ENCODE measurements around the gene SOX21.

SOX21 gene

DNA sequence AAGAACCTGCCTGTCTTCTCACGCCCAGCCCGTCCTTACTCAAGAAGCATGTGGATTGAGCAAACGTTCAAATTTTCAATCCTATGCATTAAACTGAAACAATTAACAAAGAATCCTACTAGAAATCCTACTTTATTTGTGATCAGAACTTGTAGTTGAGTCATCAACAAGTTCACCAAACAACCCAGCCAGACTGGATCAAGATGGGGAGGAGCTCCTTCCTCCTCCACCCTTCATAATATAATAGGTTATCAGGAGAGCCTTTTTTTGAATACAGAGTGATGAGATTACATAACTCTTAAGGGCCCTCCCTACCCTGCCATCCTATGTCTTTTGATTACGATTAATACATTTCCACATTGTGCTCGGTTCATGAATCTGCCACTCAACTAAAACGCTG lies 32.7 kb downstream of the SOX21 start:
- no peak for DNase-seq (ENCODE audit: low read depth in 2 of 2)

DNA sequence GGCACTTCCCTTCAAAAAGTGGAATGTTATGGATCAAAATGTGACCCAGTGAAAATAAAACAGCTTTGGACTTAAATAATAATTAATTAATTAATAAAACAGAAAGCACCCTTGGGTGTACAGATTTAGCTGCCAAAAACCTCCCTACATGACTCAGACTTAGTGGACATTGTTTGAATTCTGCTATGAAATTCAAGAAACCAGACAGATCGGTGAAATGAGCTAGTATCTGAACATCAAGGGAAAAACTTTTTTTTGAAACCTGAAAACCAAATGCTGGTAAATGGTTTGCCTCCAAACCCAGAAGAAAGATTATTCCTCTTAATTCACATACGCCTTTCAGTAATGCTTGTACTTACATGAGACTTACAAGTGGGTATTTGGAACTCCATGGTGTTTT lies 33.5 kb downstream of the SOX21 start:
- DNase-seq (ENCODE audit: low read depth in 2 of 2), result no peak

DNA sequence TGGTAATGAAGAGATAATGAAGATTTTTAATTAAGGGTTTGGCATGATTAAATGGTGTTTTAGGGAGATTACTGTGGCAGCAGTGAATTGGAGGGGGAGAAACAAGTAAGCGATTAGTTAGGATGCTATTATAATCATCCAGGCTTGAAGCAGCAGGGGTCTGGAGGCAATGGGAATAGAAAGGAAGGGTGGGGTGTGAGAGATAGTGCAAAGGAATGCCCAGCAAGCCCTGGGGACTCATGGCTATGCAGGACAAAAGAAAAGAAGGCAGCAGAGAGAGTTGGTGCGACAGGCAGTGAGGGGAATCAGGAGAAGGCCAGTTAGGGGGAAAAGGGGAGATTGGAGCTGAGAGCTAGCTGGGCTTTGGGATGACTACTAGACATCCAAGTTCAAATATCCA lies 34.5 kb downstream of the SOX21 start:
- DNase-seq (ENCODE audit: low read depth in 2 of 2), result no peak

DNA sequence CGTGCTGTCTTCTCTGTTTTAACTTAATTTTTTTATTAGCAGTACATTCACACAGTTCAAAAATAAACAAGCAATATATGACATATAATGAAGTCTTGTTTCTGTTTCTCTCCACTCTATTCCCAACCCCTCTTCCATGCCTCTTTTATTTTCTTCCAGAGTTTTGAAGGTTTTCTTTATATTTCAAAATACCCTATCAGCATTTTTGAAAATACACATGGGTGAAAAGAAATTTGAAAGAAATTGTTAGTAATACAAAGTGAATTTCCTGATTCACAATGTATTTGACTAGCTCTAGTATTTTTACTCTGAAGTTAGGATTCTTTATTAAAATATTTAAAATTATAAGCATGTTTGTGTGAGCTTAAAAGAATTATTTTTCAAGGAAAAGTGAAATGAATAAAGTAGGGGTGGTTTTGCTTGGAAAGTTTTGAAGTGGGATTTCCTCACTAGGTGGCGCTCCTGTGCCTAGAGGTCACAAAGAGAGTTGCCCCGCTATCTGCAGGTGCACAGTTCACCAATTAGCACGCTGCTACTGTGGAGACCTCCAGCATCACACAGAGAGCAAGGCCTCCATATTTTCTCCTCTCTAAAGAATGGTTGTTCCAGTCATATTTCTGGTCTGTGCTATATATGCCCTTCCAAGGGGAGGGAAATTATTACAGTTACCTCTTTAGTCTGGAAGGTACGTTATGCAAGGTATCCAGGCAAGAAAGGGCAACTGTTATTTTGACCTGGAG lies 37.6 kb downstream of the SOX21 start:
- DNase-seq (ENCODE audit: low read depth in 2 of 2), result peak in 1 of 2 experiments; percentile 4

DNA sequence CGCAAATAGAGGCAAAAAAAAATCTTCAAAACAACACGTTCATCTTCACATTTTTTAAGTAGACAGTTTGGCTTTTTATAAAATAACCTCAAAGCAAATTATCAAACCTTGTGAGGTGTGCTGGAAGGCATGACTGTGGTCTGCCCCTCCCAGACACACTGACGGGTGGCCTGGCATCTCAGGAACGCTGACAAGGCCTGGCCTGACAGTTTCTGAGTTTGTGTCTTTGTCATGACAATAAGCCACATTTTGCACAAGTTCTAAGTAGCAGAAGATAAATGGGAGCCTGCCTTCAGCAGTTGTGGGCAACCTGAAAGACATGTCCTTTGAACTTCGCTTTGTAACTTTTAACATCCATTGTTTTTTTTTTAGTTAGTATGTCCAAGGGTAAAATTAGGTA lies 38.5 kb downstream of the SOX21 start:
- no peak for DNase-seq (ENCODE audit: low read depth in 2 of 2)

DNA sequence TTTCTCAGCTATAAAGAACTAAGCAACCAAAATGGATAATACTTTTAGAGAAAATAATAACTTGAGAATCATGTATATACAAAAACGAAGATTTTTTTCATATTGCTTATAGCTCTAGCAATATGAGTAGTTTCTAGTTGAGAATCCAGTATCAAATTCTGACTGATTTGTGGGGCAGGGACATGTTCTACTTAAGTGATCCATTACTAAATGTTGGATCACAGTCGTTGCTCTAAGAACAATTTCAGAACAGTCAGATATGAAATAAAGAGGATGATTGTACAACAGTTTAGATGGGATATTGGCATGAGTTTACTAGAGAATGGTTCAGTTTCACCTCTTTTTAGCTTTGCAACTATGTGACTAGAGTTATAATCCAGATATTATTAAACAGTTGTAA lies 39.9 kb downstream of the SOX21 start:
- no peak for DNase-seq (ENCODE audit: low read depth in 2 of 2)

DNA sequence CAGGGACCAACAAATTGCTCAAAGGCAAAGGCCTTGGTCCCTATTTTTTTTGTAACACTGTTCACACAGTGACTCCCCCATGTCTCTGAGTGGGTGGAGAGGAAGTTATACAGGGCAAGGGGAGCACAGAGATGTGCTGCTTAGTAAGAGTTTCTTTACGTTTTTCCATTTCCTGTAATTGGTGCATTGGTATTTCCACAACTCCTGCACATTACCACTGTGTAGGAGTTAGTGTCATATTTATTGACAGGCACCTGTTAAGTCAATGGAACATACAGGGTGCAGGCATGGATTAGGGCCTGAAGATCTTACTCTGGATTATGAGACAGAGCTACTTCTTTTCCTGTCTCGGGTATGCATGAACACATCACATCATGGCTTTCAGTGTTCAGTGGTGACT lies 45.2 kb downstream of the SOX21 start:
- DNase-seq (ENCODE audit: low read depth in 2 of 2), result no peak

DNA sequence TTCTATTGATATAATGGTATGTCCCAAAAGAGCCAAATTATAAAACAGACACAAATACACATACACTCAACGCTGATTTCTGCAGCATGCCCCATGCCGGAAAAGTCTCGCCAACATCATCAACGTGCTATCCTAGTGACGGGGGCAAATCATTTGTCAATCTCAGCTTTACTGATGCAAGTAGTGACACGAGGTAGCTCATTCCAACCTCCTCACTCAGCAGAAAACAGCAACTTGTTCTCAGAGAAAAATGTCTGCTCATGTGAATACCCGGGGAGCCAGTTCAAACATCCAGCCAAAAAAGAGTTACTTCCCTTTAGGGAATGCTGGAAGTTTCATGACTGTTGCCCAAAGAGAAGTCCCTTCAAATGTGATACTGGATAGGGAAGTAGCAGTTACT lies 46.3 kb downstream of the SOX21 start:
- DNase-seq (ENCODE audit: low read depth in 2 of 2), result no peak

DNA sequence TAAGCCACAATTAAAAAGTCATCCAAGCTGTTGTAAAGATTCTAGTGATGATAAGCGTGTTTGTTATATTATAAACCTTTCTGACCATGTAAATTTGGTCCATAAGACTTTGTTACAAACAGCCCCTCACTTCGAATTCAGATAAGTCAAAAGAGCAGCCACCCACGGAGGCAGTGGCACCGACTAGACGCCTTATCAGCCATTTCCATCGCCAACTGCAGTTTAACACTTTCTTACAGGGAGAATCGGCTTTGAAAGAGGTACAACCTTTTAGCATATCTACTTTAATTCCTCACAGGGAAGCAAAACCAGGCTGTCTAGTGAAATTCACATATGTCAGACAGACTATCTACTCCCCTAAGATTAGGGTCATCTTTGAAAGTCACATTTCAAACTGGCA lies 47.5 kb downstream of the SOX21 start:
- DNase-seq (ENCODE audit: low read depth in 2 of 2), result no peak

DNA sequence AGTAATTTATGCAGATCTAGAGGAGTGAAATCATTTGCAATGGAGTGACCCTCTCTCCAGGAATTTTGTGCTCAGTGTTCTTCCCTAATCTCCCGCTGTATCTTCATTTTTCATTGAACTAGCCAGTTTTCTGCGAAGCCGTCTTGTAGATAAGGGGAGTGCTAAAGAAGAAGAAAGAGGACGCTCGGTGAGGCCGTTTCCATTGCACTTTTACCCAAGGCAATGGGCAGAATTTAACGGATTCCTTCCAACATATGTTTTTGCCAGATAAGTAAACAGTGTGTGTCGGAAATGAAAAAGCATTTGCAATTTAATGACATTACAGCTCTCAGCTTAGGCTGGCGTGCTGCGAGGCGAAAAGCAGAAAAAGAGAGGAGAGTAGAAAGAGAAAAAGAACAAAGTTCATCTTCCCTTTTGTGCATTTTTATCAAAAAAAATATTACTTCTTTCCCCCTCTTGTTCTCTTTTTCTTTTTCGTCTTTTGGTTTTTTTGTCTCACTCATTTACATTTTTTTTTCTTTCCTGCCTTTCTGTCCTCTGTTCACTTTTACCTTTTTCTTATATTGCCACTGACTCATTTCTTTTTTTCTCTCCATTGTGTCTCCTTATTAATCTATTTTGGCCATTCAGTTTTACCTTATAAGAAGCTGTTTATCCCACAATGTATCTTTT lies 49.9 kb downstream of the SOX21 start:
- no peak for DNase-seq (ENCODE audit: low read depth in 2 of 2)

DNA sequence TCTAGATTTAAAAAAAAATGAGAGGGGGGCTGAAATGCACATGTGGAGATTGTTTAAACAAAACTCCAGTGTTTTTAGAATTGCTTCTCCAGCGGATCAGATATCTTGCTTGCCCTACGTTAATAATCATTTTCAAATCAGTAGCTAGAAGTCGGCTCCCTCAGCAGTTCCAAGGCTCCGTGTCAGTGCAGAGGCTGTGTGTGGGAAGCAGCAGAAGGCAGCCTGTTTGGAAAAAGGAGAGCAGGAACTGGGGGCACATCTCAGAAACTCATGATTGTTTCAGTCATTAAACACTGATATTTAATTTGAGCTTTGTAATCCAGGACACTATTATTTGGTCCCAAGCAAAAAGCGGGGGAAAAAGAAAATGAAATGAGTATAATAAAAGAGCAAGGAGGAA lies 50.9 kb downstream of the SOX21 start:
- no peak for DNase-seq (ENCODE audit: low read depth in 2 of 2)

DNA sequence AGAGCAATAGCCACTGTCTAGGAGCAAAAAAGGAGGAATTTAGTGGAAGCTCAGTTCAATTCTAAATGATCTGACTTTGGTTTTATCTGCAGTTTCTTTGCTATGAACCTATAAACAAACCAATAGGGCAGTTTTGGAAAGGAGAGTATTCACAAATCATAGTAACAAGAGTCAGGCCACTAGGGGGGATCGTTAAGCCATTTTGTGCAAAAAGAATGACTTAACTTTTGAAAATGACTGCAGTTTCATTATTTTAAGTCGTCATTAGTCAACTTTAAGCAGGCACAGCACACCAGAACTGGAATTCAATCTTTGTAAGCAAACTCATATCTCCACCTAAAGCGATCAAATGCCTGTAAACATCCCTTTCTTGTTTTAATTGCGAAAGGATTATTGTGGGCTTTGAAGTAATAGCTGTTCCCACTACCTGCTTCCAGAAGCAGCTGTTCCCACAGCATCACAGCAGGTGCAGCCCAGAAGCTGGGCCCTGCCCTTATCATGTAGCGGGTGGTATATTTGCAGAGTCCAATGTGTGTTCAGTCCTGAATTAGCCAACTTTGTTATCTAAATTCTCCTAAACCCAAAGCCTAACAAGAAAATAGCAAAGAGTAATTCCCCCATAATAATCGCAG lies 51.5 kb downstream of the SOX21 start:
- no peak for DNase-seq (ENCODE audit: low read depth in 2 of 2)

Measured in fibroblast of skin of left quadriceps (primary cell).